Measurements from ENCODE around the gene WDFY3. TPM values are rescaled to one million over a fixed set of nuclear protein-coding genes. Genes with fewer than 3 reads are reported as not detected.

WDFY3 gene
- total and polyA plus RNA-seq, 2 experiments from 2014 or later: 8.0 to 89.0 TPM

GRCh38 chr4:84856468-84857049 is 109.9 kb downstream of the WDFY3 start (continued):
- no peak for TF ChIP-seq ZNF462 (CRISPR knock-in tag; IDR thresholded peaks at IDR 0.05)

- H2AFZ ChIP-seq: no peak overlapping the region
- H3K4me2 ChIP-seq: no peak overlapping the region
- ATAC-seq: no peak; the same call in 2 of the 3 replicates
- H3K4me3 ChIP-seq: no peak overlapping the region
- H3K36me3 ChIP-seq (ENCODE audit: insufficient read depth): no peaks in the 10 kb centered on the region
- peaks cover 13% of the 10 kb centered on the region for H3K79me2 ChIP-seq (replicated peaks; ENCODE audit: insufficient read depth)
- H4K20me1 ChIP-seq (replicated peaks; ENCODE audit: insufficient read depth): 0 out of 2 replicates have a peak, but pooled peaks cover 8% of the 10 kb centered on the region
- peaks cover 4% of the 10 kb centered on the region for H3K27me3 Mint-ChIP-seq (ENCODE audit: insufficient read depth, low read depth, poor library complexity)
- H3K27ac ChIP-seq (ENCODE audit: low read depth): no peak overlapping the region
- no peak overlapping the region for H3K27ac Mint-ChIP-seq
- no peaks in the 10 kb centered on the region for H3K9me2 ChIP-seq (ENCODE audit: insufficient read depth)
- peaks cover 12% of the 10 kb centered on the region for H3K36me3 Mint-ChIP-seq (ENCODE audit: low read depth)
- no peak for DNase-seq (ENCODE audit: low spot score)
- H3K4me1 ChIP-seq (ENCODE audit: insufficient read depth): peaks cover 6% of the 10 kb centered on the region; the same call in 1 of the 2 replicates
- H3F3A ChIP-seq (replicated peaks; ENCODE audit: low read depth): no peaks in the 10 kb centered on the region
- no peaks in the 10 kb centered on the region for H3K9me3 Mint-ChIP-seq
- H3K4me3 Mint-ChIP-seq: no peak overlapping the region
- H3K27me3 ChIP-seq (ENCODE audit: insufficient read depth): no peaks in the 10 kb centered on the region
- peaks cover 23% of the 10 kb centered on the region for H3K4me1 Mint-ChIP-seq
- no peak for TF ChIP-seq STAT1 (IDR thresholded peaks at IDR 0.05; ENCODE audit: unreplicated experiment)
- TF ChIP-seq JUNB (IDR thresholded peaks at IDR 0.05; ENCODE audit: unreplicated experiment): no peak
- no peak for TF ChIP-seq CREB1 (CRISPR knock-in tag; IDR thresholded peaks at IDR 0.05; ENCODE audit: low read depth)
- TF ChIP-seq ZNF114 (CRISPR knock-in tag; IDR thresholded peaks at IDR 0.05): no peak
- no peak for TF ChIP-seq POLR2AphosphoS5 (IDR thresholded peaks at IDR 0.05; ENCODE audit: low read depth)
- TF ChIP-seq EZH2phosphoT487 (IDR thresholded peaks at IDR 0.05; ENCODE audit: unreplicated experiment): no peak
- no peak for TF ChIP-seq EZH2 (IDR thresholded peaks at IDR 0.05; ENCODE audit: low read depth, unreplicated experiment)
- no peak for TF ChIP-seq ETS1 (IDR thresholded peaks at IDR 0.05)
- TF ChIP-seq ZNF462 (CRISPR knock-in tag; IDR thresholded peaks at IDR 0.05): no peak
Observed at GRCh38 chr4:84855774-84856173, 110.7 kb downstream of the WDFY3 start.
